Epithelial cell of prostate (primary cell): ENCODE measurements around the gene FAM114A2.
"Not testable (repeated sequence)": the region's sequence is repeated elsewhere in the genome, so short reads cannot be mapped to it uniquely, and the experiment has no call there.

ENCODE experiments used
- DNase-seq: peaks from one replicate; pipeline ENCODE4 v3.0.0-alpha.2; 2011; ENCODE audit warnings: low read depth, low spot score
- H3K27ac ChIP-seq: fragments of 450-650 bp; 2 replicates; pipeline ENCODE4 v1.5.1; 2017; ENCODE audit warnings: mild to moderate bottlenecking

Gene FAM114A2

GRCh38 chr5:154038707-154039457 lies at the start of gene FAM114A2, which contains the start of gene MFAP3:
TSS of gene FAM114A2 (minus strand) at chr5:154038910. CDS start at chr5:154034953, 3,957 bp downstream.
TSS of gene MFAP3 (plus strand) at chr5:154038967. CDS start at chr5:154049723, 10,756 bp downstream.
- DNase-seq: peak; percentile 34
- H3K27ac ChIP-seq: peak within 1 kb of the TSS; percentile 78

- H3K27ac ChIP-seq: no peak overlapping the region
- no peak for DNase-seq
These were observed 48.5 kb upstream of the FAM114A2 start for GRCh38 chr5:154087260-154087659.

GRCh38 chr5:154086641-154087040 lies 47.9 kb upstream of the FAM114A2 start:
- no peak overlapping the region for H3K27ac ChIP-seq
- no peak for DNase-seq

GRCh38 chr5:154086146-154086545 lies 47.4 kb upstream of the FAM114A2 start:
- no peak for DNase-seq
- no peak overlapping the region for H3K27ac ChIP-seq

- H3K27ac ChIP-seq: no peak overlapping the region
- DNase-seq: no peak
These were observed 45.4 kb upstream of the FAM114A2 start for GRCh38 chr5:154084062-154084639.

GRCh38 chr5:154081246-154081645 lies 42.5 kb upstream of the FAM114A2 start:
- DNase-seq: no peak

GRCh38 chr5:154078272-154078671 lies 39.6 kb upstream of the FAM114A2 start:
- DNase-seq: no peak
- H3K27ac ChIP-seq: no peak overlapping the region

More at GRCh38 chr5:154081246-154081645, 42.5 kb upstream of the FAM114A2 start:
- H3K27ac ChIP-seq: no peak overlapping the region

- no peak overlapping the region for H3K27ac ChIP-seq
- DNase-seq: peak; percentile 20
These were observed 39.0 kb upstream of the FAM114A2 start for GRCh38 chr5:154077696-154078095.

GRCh38 chr5:154076240-154076922 lies 37.7 kb upstream of the FAM114A2 start:
- no peak overlapping the region for H3K27ac ChIP-seq
- DNase-seq: no peak

- no peak overlapping the region for H3K27ac ChIP-seq
- DNase-seq: no peak
These were observed 33.9 kb upstream of the FAM114A2 start for GRCh38 chr5:154072414-154073171.

GRCh38 chr5:154071799-154072413 lies 33.2 kb upstream of the FAM114A2 start:
- DNase-seq: no peak
- H3K27ac ChIP-seq: no peak overlapping the region

GRCh38 chr5:154069854-154070253 lies 31.1 kb upstream of the FAM114A2 start:
- DNase-seq: not testable (repeated sequence)

GRCh38 chr5:154065971-154066370 lies 27.3 kb upstream of the FAM114A2 start:
- DNase-seq: no peak
- H3K27ac ChIP-seq: no peak overlapping the region

More at GRCh38 chr5:154069854-154070253, 31.1 kb upstream of the FAM114A2 start:
- H3K27ac ChIP-seq: not testable (repeated sequence)

- H3K27ac ChIP-seq: no peak overlapping the region
- DNase-seq: no peak
These were observed 24.7 kb upstream of the FAM114A2 start for GRCh38 chr5:154063372-154063771.

GRCh38 chr5:154060606-154061005 lies 21.9 kb upstream of the FAM114A2 start:
- DNase-seq: no peak
- no peak overlapping the region for H3K27ac ChIP-seq

- no peak for DNase-seq
- no peak overlapping the region for H3K27ac ChIP-seq
These were observed 20.9 kb upstream of the FAM114A2 start for GRCh38 chr5:154059583-154059982.

GRCh38 chr5:154059039-154059430 lies 20.3 kb upstream of the FAM114A2 start:
- H3K27ac ChIP-seq: no peak overlapping the region
- no peak for DNase-seq

GRCh38 chr5:154058055-154059038 lies 19.6 kb upstream of the FAM114A2 start:
- H3K27ac ChIP-seq: no peak overlapping the region
- no peak for DNase-seq

GRCh38 chr5:154055201-154055600 lies 16.5 kb upstream of the FAM114A2 start:
- H3K27ac ChIP-seq: no peak overlapping the region
- no peak for DNase-seq
